GM19035 (cell line): Measurements from ENCODE around the gene CEP41.

Experiments
- ATAC-seq: cut with Tn5 transposase; IDR thresholded peaks from one replicate; pipeline ENCODE4 v1.9.1; 2021; ENCODE audit not compliant: unreplicated experiment

The CEP41 gene

DNA sequence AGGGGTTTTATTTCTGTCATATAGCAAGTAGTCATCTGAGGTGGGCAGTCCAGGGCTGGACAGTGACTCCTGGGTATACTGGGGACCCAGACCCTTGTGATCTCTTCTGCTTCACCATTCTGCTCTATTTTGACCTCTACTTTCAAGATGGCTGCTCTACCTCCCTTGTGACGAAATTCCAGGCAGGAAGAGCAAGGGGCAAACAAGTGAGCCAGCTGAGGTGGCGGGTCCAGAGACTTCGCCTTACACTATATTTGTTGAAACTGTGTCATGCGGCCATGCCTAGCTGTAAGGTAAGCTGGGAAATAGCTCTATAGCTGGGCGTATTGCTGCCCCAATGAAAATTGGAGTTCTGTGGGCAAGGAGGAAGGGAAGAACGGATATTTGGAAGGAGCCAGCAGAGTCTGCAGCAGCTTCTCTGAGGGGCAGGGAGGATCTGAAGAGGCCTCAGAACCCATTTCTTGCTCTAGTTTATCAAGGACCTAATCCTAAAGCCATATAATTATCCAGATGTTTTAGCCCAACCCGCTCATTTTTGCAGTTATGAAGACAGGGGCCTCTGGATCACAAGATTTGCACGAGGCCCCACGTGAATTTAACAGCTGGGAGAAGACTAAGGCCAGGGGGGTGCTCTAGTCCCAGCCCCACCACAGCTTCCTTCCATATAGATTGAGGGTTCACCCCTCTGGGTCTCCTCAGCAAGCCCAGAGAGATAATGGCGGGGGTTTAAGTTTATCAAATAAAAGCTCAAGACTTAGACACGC lies 68.2 kb downstream of the CEP41 start:
- no peak for ATAC-seq

DNA sequence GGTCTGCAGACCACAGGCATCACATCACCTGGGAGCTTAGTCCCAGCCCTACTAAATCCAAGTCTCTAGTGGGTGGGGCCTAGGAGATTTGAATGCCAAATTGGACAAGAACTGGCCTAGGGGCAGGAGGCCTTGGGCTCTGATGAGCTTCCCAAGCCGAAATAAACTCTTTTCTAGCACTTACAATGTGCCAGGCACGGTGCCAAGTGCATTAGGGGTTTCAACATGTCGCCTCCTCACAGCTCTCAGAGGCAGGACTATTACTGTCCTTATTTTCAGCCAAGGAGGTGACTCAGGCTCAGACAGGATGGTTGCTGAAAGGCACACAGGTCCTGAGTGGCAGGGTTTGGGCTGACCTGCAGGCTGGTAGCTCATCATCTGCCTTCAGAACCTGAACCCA lies 69.8 kb downstream of the CEP41 start:
- no peak for ATAC-seq

GRCh38 chr7:130369831-130370550 lies 70.8 kb downstream of the CEP41 start:
- no peak for ATAC-seq

DNA sequence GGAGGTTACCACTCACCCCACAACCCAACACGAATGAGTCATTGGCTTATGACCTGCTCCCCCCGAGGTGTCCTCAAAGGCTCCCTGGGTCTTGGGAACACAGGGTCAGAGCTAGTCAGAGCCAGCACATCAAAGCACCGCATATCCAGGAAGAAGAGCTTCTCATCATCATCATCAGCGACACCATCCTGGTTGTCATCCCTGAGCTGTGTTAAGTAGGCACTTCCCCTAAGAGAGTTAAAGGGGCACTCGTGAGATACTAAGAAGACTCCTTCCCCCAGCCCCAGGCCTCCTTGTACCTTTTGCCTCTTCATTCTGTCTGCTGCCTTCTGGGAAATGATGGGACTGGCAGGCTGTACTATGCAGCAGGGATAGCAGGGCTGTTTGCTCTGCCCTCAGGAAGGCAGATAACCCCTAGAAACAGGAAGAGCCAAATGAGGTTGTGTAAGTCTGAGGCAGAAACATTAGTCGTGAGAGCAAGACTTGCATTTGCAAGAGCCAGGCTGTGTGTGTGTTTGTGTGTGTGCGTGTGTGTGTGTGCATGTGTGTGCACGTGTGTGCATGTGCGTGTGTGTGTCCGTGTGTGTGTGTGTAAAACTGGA lies 71.6 kb downstream of the CEP41 start:
- ATAC-seq: no peak

DNA sequence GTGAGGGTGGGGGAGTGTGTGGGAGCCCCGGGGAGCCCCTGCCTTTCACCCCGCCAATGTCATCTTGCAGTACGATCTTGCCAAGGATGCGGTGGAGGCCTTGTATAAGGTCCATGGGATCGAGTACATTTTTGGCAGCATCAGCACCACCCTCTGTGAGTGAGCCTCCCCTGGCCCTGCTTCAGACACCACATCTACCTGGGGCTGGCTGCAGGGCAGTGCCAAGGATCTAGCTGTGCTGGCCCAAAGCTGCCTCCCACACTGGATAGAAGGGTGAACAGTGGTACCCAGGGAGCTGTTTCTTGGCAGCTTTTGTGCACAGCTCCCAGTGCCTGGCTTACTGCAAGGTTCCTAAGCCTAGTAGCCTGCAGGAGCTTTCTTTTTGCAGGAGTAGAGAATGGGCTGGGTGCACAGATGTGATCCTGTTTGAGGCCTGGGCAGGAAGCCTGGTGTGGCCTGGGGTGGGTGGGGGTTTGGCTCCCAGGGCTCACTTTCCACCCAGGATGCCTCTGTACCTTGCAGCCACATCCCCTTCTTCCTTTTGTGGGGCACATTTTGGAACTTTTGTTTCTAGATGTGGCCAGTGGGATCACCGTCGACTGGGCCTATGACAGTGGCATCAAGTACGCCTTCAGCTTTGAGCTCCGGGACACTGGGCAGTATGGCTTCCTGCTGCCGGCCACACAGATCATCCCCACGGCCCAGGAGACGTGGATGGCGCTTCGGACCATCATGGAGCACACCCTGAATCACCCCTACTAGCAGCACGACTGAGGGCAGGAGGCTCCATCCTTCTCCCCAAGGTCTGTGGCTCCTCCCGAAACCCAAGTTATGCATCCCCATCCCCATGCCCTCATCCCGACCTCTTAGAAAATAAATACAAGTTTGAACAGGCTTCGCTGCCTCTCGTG lies 72.7 kb downstream of the CEP41 start:
- ATAC-seq: no peak

- ATAC-seq: no peak
Measured at GRCh38 chr7:130367088-130367755, 73.6 kb downstream of the CEP41 start.

GRCh38 chr7:130366564-130366963 lies 74.3 kb downstream of the CEP41 start:
- ATAC-seq: no peak

- peak; percentile 56 for ATAC-seq
Measured at GRCh38 chr7:130365511-130366441, 75.0 kb downstream of the CEP41 start.

DNA sequence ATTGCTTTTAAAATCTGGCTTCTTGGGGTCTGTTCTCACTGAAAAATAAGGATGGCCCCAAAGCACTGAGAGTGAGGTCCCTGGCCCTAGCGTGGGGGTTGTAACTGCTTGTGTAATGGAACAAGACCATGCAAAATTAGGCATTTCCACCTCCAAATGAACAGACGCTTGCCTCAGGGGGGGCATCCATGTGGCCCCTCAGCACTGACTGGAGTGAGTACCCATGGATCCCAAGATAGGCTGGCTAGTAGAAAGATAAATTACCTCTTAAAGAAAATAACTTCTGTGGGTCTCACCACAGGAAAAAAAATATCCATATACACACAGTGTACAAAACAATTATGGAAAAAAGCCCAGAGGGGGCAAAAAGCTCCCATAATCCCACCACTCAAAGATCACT lies 75.7 kb downstream of the CEP41 start:
- ATAC-seq: no peak

- no peak for ATAC-seq
Measured at GRCh38 chr7:130364451-130364850, 76.4 kb downstream of the CEP41 start.

DNA sequence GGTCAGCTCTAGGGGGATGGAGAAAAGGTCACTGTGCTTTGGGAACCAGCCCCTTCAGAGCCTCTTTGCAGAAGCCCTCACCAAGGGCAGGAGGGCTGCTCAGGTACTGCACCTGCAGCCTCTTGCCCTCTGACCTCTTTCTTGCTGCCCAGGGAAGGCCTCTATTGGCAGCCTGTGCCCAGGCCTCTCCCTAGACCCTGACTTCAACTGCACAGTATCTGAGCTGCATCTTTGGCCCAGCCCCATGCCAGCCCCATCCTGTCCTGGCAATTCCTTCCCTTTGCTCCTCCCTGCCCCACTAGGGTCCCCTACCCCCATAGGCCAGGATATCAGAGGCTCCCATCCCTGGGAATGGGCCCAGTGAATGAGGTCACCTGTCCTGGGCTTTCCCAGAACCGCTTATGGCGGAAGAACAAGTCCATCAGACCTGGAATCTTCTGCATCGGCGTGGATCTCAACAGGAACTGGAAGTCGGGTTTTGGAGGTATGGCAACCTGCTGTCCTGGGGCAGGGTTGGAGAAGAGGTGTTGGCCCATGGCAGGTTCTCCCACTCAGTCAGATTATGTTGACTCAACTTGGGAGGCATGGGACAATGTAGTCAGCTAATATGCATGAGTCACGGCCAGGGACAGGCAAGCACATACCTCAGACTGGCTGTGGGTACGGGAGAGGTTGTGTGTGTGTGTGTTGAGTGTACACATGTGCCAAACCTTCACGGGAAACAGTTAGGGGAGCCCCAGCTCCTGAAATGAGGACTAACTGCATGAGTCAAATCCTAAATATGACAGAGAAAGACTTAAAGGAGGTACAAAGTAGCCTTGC lies 77.6 kb downstream of the CEP41 start:
- ATAC-seq: peak; percentile 41

DNA sequence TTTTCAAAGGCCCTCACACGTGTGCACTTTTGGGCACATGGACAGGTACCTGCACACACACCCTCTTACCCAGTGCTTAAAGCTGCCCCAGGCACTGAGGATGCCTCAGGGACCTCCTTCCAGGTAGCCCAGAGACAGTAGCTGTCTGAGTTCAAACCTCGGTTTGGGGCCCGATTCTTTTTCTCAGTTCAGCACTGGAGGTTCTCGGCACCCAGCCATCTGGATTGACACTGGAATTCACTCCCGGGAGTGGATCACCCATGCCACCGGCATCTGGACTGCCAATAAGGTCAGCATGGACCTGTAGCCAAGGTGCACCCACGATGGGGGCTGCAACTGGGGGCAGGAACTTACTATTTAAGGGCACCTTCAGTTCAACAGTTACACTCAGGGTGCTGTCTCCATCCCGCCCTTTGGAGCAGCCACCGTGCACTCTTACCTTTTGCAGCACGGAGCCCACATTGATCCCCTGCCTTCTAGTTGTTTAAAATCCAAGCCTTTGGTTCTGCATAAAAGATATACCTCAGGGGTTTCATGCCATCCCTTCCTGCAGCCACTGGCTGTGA lies 78.5 kb downstream of the CEP41 start:
- ATAC-seq: no peak

DNA sequence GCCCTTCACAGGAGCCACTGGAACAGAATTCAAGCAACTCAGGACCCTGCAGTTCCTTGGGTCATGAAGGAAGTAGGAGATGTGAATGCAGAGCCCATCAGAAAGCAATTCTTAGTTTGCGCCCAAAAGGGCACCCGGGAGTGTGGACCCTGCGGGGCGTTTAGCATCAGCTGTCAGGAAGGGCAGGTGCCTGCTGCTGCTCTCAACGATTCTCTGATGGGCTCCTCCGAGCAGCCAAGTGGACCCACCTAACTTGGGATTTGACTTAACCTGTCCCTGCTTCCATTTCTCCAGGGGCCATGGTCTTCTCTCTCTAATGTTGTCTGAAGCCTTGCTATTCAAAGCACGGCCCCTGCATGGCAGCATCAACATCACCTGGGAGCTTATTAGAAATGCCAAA lies 79.1 kb downstream of the CEP41 start:
- ATAC-seq: no peak

DNA sequence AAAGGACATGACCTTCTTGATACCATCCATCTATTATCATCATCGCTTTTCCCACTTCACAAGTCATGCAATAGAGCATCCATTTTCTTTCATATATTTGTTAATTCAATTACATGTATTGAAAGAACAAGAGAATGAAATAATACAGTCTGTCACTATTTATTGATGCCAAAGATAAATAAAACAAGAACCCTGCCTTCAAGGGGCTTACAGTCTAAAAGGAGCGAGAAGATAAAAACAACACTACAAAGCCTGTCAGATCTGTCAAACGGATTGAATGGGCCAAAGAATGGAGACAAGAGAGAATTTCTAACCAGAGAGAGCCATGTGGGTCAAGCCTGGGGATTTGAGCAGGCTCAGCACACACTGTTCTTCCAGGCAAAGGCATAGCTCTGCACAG lies 80.3 kb downstream of the CEP41 start:
- no peak for ATAC-seq

DNA sequence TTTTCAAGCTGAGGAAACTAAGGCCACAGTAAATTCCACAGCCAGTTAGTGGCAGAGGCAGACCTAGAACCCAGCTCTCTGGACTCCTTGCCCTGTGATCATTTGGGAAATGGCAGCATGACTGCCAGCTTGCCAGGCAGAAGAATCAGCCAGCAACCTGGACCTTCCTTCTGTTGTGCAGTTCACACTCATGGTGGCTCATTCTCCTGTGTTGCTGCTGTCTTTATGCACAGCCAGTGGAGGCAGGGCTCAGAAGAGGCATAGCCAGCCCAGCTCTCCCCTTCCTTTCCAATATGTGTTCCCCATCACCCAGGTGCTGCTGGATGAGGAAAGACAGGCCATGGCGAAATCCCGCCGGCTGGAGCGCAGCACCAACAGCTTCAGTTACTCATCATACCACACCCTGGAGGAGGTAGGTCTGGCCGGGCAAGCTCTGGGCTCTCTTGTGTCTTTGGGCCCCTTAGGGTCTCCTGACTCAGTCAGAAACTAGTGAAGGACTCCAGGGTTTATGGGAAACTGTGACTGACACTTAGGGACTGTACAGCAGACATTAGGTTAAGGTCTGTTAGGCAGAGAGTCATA lies 81.4 kb downstream of the CEP41 start:
- ATAC-seq: no peak

- no peak for ATAC-seq
Measured at GRCh38 chr7:130358471-130358870, 82.3 kb downstream of the CEP41 start.

- no peak for ATAC-seq
Measured at GRCh38 chr7:130356876-130357611, 83.8 kb downstream of the CEP41 start.
